Keratinocyte (primary cell): Measurements from ENCODE around the gene CALM1. TPM values are rescaled to one million over a fixed set of nuclear protein-coding genes. Genes with fewer than 3 reads are reported as not detected.

Experiments
- DNase-seq: peaks from one replicate; pipeline ENCODE4 v3.0.0-alpha.2; 2011; ENCODE audit warnings: low read depth, missing footprints, low spot score
- FAIRE-seq: peaks from 2 replicates; lab custom pipeline; 2011; peaks lifted over from hg19 to GRCh38; lab: Jason Lieb, UNC
- H2AFZ ChIP-seq: 2 replicates; pipeline ENCODE4 v1.6.0; 2012; ENCODE audit warnings: low read length, control low read depth, inconsistent platforms; ENCODE audit not compliant: control insufficient read depth
- H3K27ac ChIP-seq: 2 replicates; pipeline ENCODE4 v1.5.1; 2011; ENCODE audit warnings: low read length; ENCODE audit not compliant: control insufficient read depth, insufficient read depth
- H3K27me3 ChIP-seq: 3 replicates; pipeline ENCODE4 v1.6.0; 2011; ENCODE audit warnings: low read length; ENCODE audit not compliant: control insufficient read depth, insufficient read depth; ENCODE audit errors: extremely low read depth
- H3K36me3 ChIP-seq, 2 experiments: 2 replicates in 1 of 2; 3 replicates in 1 of 2; pipeline ENCODE4 v1.5.1; 2011; ENCODE audit warnings: low read length in 2 of 2, mild to moderate bottlenecking in 1 of 2; ENCODE audit not compliant: control insufficient read depth in 2 of 2, insufficient read depth in 2 of 2; ENCODE audit errors: extremely low read depth in 1 of 2
- H3K4me1 ChIP-seq: 3 replicates; pipeline ENCODE4 v1.5.1; 2011; ENCODE audit warnings: low read length; ENCODE audit not compliant: control insufficient read depth, insufficient read depth; ENCODE audit errors: extremely low read depth
- H3K4me2 ChIP-seq: 3 replicates; pipeline ENCODE4 v1.6.0; 2011; ENCODE audit warnings: low read depth, low read length; ENCODE audit not compliant: control insufficient read depth, insufficient read depth; ENCODE audit errors: extremely low read depth
- H3K4me3 ChIP-seq, 3 experiments: fragments of 200-600 bp in 1 of 3; sonication (generic) in 1 of 3; 2 replicates in 2 of 3; 3 replicates in 1 of 3; pipeline ENCODE4 v1.5.1; 2011 to 2016; ENCODE audit warnings: low read length in 3 of 3, mild to moderate bottlenecking in 3 of 3, control low read depth in 2 of 3, inconsistent platforms in 1 of 3, low read depth in 1 of 3, mixed read lengths in 1 of 3, mixed run types in 1 of 3, moderate library complexity in 1 of 3; ENCODE audit not compliant: control insufficient read depth in 2 of 3, insufficient read depth in 2 of 3; ENCODE audit errors: extremely low read depth in 1 of 3
- H3K79me2 ChIP-seq: 2 replicates; pipeline ENCODE4 v1.6.0; 2012; ENCODE audit warnings: low read length; ENCODE audit not compliant: control insufficient read depth, insufficient read depth
- H3K9ac ChIP-seq: 3 replicates; pipeline ENCODE4 v1.6.0; 2011; ENCODE audit warnings: low read length; ENCODE audit not compliant: control insufficient read depth, insufficient read depth; ENCODE audit errors: extremely low read depth
- H3K9me1 ChIP-seq: 3 replicates; pipeline ENCODE4 v1.6.0; 2011; ENCODE audit warnings: low read length; ENCODE audit not compliant: control insufficient read depth, insufficient read depth; ENCODE audit errors: extremely low read depth
- H3K9me3 ChIP-seq: 2 replicates; pipeline ENCODE4 v1.5.1; 2012; ENCODE audit warnings: low read depth, low read length; ENCODE audit not compliant: control insufficient read depth
- H4K20me1 ChIP-seq: 3 replicates; pipeline ENCODE4 v1.6.0; 2011; ENCODE audit warnings: low read length; ENCODE audit not compliant: control insufficient read depth, insufficient read depth; ENCODE audit errors: extremely low read depth
- EZH2 ChIP-seq: IDR thresholded peaks from one replicate; pipeline ENCODE4 v1.6.1; 2012; ENCODE audit warnings: inconsistent platforms, mild to moderate bottlenecking, low read length, moderate library complexity
- dilution Hi-C: fragments of 300-500 bp; cut with MboI; formaldehyde crosslinking; loops from one replicate; pipeline ENCODE4 v1.7.0; 2020; ENCODE audit warnings: low sequenced_read_pairs; ENCODE audit not compliant: extremely low pct_ligation_motif_present
- polyA plus RNA-seq, 5 experiments: library from polyadenylated mRNA; depleted of rRNA in 3 of 5; stranded (reverse) in 3 of 5; stranded (forward) in 1 of 5; unstranded in 1 of 5; fragments of >200 nt; gene quantifications; 1 replicate in 1 of 5; 2 replicates in 3 of 5; 3 replicates in 1 of 5; pipeline versions ENCODE4 v1.2.1 to v1.2.3, GENCODE V29; 2011 to 2012; ENCODE audit warnings: missing spikeins in 2 of 5, low read depth in 1 of 5, low replicate concordance in 1 of 5
- TF ChIP-seq, protein P1 (sequence below), 3 experiments: IDR thresholded peaks in 1 of 3; conservative IDR thresholded peaks in 1 of 3; optimal IDR thresholded peaks in 1 of 3; 2 replicates in 2 of 3; 3 replicates in 1 of 3; pipeline versions ENCODE3 to v1.5.1; 2011; ENCODE audit warnings: low read length in 3 of 3, mild to moderate bottlenecking in 3 of 3, moderate library complexity in 2 of 3, control low read depth in 1 of 3, inconsistent platforms in 1 of 3; ENCODE audit not compliant: insufficient read depth in 2 of 3; ENCODE audit errors: extremely low read depth in 1 of 3

The CALM1 gene
- polyA plus RNA-seq, 1 donor (not counting 4 experiments of a cell fraction or from before 2014, with no cell fraction given): 575 TPM

DNA sequence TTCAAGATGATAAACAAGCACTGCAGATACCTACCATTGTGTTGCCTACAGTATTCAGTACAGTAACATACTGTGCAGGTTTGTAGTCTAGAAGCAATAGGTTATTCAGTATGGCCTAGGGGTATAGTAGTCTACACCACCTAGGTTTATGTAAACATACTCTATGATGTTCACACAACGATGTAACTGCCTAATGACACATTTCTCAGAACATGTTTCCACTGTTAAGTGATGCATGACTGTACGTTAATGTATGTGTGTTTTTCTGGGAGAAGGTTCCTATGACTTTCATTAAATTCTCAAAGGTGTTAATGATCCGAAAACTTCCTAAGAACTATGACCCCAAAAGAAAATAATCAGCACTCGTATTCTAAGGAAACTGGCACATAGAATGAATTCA is 20.9 kb upstream of the CALM1 start:
- no peak overlapping the region for H3K27ac ChIP-seq
- no peak overlapping the region for H3K4me3 ChIP-seq
- no peaks in the 10 kb centered on the region for H3K9me3 ChIP-seq
- no peak overlapping the region for H3K4me2 ChIP-seq
- no peak for DNase-seq
- H2AFZ ChIP-seq: no peak overlapping the region
- no peaks in the 10 kb centered on the region for H3K79me2 ChIP-seq
- FAIRE-seq: no peak
- dilution Hi-C loops: no loop called here
- H3K27me3 ChIP-seq: no peaks in the 10 kb centered on the region
- H3K9me1 ChIP-seq: no peaks in the 10 kb centered on the region
- no peak for TF ChIP-seq EZH2
- TF ChIP-seq, protein P1, sequence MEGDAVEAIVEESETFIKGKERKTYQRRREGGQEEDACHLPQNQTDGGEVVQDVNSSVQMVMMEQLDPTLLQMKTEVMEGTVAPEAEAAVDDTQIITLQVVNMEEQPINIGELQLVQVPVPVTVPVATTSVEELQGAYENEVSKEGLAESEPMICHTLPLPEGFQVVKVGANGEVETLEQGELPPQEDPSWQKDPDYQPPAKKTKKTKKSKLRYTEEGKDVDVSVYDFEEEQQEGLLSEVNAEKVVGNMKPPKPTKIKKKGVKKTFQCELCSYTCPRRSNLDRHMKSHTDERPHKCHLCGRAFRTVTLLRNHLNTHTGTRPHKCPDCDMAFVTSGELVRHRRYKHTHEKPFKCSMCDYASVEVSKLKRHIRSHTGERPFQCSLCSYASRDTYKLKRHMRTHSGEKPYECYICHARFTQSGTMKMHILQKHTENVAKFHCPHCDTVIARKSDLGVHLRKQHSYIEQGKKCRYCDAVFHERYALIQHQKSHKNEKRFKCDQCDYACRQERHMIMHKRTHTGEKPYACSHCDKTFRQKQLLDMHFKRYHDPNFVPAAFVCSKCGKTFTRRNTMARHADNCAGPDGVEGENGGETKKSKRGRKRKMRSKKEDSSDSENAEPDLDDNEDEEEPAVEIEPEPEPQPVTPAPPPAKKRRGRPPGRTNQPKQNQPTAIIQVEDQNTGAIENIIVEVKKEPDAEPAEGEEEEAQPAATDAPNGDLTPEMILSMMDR (optimal IDR thresholded peaks at IDR 0.05 in 1 of 3, IDR thresholded peaks at IDR 0.05 in 1 of 3, conservative IDR thresholded peaks at IDR 0.05 in 1 of 3; ENCODE audit: extremely low read depth in 1 of 3, insufficient read depth in 2 of 3, low read length in 3 of 3): no peak
- H4K20me1 ChIP-seq: no peaks in the 10 kb centered on the region
- no peaks in the 10 kb centered on the region for H3K36me3 ChIP-seq
- H3K4me1 ChIP-seq: no peaks in the 10 kb centered on the region
- no peak overlapping the region for H3K9ac ChIP-seq

DNA sequence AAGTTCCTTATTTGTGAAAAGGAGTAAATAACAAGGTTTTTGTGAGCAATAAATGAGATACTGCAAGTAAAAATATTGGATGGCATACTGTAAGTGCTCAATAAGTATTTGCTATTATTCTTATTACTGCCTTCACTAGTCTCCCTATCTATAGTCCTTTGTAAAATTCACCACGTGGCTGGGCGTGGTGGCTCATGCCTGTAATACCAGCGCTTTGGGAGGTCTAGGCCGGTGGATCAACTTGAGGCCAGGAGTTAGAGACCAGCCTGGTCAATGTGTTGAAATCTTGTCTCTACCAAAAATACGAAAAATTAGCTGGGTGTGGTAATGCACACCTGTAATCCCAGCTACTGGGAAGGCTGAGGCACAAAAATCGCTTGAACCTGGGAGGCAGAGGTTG is 18.6 kb upstream of the CALM1 start:
- no peak overlapping the region for H3K27ac ChIP-seq
- H3K27me3 ChIP-seq: no peaks in the 10 kb centered on the region
- no peaks in the 10 kb centered on the region for H3K79me2 ChIP-seq
- H3K4me3 ChIP-seq: no peak overlapping the region
- DNase-seq (no peak), FAIRE-seq (no peak)
- TF ChIP-seq, protein P1 (optimal IDR thresholded peaks at IDR 0.05 in 1 of 3, IDR thresholded peaks at IDR 0.05 in 1 of 3, conservative IDR thresholded peaks at IDR 0.05 in 1 of 3; ENCODE audit: extremely low read depth in 1 of 3, insufficient read depth in 2 of 3, low read length in 3 of 3): no peak
- TF ChIP-seq EZH2: no peak
- H3K9ac ChIP-seq: no peak overlapping the region
- no peak overlapping the region for H3K4me2 ChIP-seq
- no peaks in the 10 kb centered on the region for H3K9me1 ChIP-seq
- no peaks in the 10 kb centered on the region for H3K36me3 ChIP-seq
- H2AFZ ChIP-seq: no peak overlapping the region
- H4K20me1 ChIP-seq: no peaks in the 10 kb centered on the region
- H3K9me3 ChIP-seq: no peaks in the 10 kb centered on the region
- dilution Hi-C loops: no loop called here
- peaks cover 9% of the 10 kb centered on the region for H3K4me1 ChIP-seq
